A172 (cell line): ENCODE results near the gene TOMM22. TPM values are rescaled to one million over a fixed set of nuclear protein-coding genes. Genes with fewer than 3 reads are reported as not detected.

Source experiments
- DNase-seq: peaks from one replicate; pipeline ENCODE4 v3.0.0-alpha.2; 2015; ENCODE audit warnings: low spot score
- total RNA-seq: library from RNA; depleted of rRNA; stranded (reverse); fragments of >200 nt; shearing (Covaris generic); gene quantifications from 2 replicates; pipeline ENCODE4 v1.2.3, GENCODE V29; 2014; rRNA removed

Gene TOMM22
- total RNA-seq, 1 experiment from 2014 or later = 67.7 TPM

GRCh38 chr22:38733724-38734381 is 52.1 kb downstream of the TOMM22 start:
- no peak for DNase-seq

- DNase-seq = no peak
Observed at GRCh38 chr22:38734421-38735100, 52.8 kb downstream of the TOMM22 start.

Other genes starting within 250 kb of the TOMM22 start
- gene KCNJ4, start 226.8 kb upstream of the TOMM22 start, total RNA-seq = 0.31 TPM in 1 of 2 replicates, not detected in the other
- gene KDELR3, start 213.9 kb upstream of the TOMM22 start, total RNA-seq = 18.4 and 24.4 TPM in 2 replicates
- gene DDX17, start 175.6 kb upstream of the TOMM22 start, total RNA-seq = 241 and 273 TPM in 2 replicates
- gene DMC1, start 111.8 kb upstream of the TOMM22 start, total RNA-seq = 0.10 and 0.28 TPM in 2 replicates
- 0.83 and 2.5 TPM in 2 replicates for gene FAM227A, start 25.6 kb upstream of the TOMM22 start, total RNA-seq
- 15.9 and 25.9 TPM in 2 replicates for gene CBY1, start 25.3 kb upstream of the TOMM22 start, total RNA-seq
- gene JOSD1, start 19.0 kb downstream of the TOMM22 start, total RNA-seq = 43.3 and 44.5 TPM in 2 replicates
- gene GTPBP1, start 24.0 kb downstream of the TOMM22 start, total RNA-seq = 8.3 and 16.1 TPM in 2 replicates
- 61.3 and 77.4 TPM in 2 replicates for gene SUN2, start 74.0 kb downstream of the TOMM22 start, total RNA-seq
- gene DNAL4, start 112.2 kb downstream of the TOMM22 start, total RNA-seq = 11.7 TPM in 2 replicates
- gene NPTXR, start 162.1 kb downstream of the TOMM22 start, total RNA-seq = 1.9 and 2.7 TPM in 2 replicates
- gene CBX6, start 190.3 kb downstream of the TOMM22 start, total RNA-seq = 20.1 and 20.9 TPM in 2 replicates